HG03039 (cell line): Measurements from ENCODE around the gene ITGB7.

Experiments
- ATAC-seq: cut with Tn5 transposase; IDR thresholded peaks from one replicate; pipeline ENCODE4 v1.9.1; 2021; ENCODE audit warnings: mild to moderate bottlenecking, moderate library complexity; ENCODE audit not compliant: unreplicated experiment

The ITGB7 gene

DNA sequence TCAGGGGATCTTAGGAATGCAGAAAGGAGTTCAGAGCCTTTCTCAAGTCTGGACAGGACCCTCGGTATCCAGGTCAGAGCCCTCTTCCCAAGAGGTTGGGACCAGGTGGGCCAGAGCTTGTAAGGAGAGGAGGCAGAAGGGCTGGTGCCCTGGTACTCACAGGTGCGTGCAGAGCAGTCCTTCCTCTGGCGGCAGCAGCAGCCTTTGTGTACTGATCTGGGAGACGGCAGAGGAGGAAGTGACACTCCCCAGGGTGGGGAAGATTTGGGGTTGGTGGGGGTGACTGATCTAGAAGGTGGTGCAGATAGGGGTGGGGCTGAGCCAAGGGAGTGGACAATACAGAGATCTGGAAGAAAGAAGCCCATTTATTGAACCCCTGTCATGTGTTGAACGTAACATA lies at the start of gene ITGB7:
TSS of gene ITGB7 (minus strand) at position 210 of the 400 bp plus-strand sequence. CDS start 6,808 bp downstream, outside the sequence.
- peak; percentile 44 for ATAC-seq

DNA sequence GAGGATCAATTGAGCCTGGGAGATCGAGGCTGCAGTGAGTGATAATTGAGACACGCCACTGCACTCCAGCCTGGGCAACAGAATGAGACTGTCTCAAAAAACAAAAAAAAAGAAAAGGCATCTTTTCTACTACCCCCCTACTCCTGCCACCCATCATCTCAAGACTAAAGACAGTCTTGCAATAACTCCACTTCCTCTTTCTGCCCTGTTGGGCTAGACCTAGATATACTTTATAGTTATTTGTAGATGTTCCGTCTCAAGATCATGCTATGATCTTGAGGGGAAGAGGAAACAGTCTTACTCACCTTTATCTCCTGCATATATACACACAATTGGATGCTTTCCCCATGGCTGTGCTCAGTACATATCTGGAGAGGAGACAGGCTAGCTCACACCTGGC lies 48.9 kb upstream of the ITGB7 start:
- no peak for ATAC-seq

GRCh38 chr12:53254816-53255545 lies 47.9 kb upstream of the ITGB7 start:
- ATAC-seq: no peak

GRCh38 chr12:53253298-53253697 lies 46.2 kb upstream of the ITGB7 start:
- ATAC-seq: no peak

DNA sequence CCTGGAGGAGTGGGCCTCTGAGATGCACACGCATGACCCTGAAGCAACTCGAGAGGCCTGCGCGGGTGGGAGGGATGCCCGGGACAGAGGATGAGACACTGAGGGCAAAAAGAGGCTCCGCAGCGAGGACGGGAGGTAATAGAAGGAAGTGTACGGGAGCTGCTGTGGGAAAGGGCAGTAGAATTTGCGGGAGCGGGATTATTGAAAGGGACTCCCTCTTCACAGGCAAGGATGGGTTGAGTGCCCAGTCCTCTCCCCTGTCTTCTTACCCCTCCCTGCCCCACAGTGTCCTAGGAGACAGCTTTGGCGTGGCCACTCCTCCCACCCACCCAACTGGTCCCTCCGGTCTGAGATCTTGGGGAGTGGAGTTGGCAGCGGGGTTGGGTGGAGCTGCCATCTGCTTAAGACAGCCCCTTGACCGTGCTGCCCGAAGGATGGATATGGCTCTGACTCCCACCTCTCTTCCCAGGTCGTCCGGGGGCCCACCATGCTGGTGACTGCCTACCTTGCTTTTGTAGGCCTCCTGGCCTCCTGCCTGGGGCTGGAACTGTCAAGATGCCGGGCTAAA lies 45.4 kb upstream of the ITGB7 start:
- no peak for ATAC-seq

GRCh38 chr12:53251477-53252348 lies 44.7 kb upstream of the ITGB7 start:
- ATAC-seq: peak; percentile 66

DNA sequence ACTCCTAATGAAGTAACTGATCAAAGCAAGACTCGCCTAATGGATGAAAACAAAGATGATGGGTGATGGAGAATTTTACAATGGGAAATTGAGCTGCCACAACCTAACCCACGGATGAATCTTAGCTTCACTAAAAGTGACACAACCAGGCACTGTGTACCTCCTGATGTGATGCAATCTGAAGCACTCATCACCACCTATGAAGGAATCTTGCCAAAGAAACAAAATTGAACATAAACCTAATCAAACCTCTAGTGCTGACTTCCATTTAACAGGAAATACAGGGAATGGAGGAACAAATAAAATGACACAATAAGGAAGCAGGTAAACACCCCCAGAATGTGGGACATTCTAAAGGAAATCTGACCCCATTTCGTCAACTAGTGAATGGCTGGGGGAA lies 38.2 kb upstream of the ITGB7 start:
- ATAC-seq: no peak

DNA sequence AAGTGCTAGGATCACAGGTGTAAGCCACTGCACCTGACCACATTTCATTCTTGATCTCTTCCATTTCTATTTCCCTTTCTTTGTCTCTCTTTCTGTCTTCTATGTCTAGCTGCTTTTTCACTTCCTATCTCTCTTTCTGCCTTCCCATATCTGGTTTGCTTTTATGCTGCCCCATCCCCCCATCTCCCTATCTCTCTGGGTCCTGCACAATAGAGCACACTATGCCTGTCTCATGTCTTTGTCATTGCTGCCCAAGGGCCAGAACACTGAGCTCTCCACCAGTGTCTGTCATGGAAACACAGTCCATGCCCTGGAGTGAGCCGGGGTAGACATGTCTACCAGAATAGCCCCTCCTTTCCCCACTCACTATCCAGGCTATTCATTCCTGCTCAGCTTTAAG lies 37.3 kb upstream of the ITGB7 start:
- ATAC-seq: no peak

DNA sequence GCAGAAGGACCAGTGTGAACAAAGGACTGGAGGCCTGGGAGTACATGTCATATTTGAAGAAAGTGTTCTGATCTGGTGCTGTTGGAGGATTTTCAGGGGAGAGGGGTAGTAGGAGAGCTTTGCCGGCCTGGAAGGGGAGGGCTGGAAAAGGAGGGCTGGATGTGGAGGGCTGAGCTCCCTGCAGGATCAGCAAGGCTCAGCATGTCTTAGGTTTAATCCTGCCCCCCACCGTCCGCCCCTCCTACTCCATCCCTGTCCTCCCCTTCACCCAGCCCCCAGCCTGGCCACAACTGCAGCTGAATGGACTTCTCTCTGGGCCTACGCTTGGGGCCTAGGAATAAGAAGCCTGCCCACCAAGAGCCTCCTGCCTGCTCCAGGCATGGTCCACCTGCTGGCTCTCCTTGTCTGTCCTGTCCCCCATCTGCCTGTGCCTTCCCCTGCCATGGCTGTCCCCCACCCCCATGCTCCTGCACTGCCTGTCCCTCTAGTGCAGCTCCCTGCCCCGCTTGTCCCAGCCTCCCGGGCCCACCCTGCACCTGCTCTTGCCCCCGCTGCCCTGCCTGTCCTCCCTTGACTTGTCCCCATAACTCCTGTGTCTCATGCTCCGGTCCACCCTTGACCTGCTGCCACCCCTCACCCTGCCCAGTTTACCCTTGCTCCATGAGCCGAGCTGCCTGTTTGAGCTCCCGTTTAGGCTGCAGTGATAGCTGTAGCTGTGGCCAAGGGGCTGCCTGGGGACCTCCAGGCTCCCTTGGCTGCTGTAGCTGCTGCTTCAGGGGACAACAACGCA lies 34.8 kb upstream of the ITGB7 start:
- no peak for ATAC-seq

- no peak for ATAC-seq
Observed at GRCh38 chr12:53239643-53240258, 32.7 kb upstream of the ITGB7 start.

GRCh38 chr12:53236443-53237111 lies 29.5 kb upstream of the ITGB7 start:
- ATAC-seq: no peak

DNA sequence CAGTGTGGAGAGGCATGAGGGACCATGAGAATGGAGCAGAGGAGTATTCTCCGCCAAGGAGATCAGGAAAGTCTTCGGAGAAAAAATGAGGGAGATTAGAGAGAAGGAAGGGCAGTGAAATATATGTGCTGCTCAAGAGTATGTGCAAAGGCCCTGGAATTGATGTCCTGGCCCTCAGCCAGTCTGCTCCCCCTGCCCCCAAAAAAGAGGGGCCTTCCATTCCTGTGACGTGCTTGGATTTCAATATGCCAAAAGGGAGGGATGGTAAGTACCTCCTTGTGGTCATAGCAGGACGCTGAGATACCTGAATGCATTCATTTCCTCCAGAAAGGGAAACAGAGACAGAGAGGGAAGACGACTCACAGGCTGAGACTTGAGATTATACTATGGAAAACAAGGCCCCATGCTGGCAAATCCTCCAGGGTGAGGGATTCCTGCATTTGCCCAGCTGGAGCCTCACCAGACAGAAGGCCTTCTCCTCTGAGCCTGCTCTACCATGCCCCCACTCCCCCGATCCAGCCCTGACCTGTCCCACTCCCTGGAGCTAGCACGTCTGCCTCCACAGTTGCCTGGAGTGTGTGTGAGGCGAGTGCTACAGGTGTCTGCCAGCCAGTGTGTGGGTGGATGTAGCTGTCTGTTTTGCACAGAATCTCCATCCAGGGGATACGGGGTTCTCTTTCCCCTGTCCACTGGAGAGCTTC lies 28.8 kb upstream of the ITGB7 start:
- ATAC-seq: no peak

GRCh38 chr12:53235164-53235563 lies 28.1 kb upstream of the ITGB7 start:
- no peak for ATAC-seq

- no peak for ATAC-seq
Observed at GRCh38 chr12:53234271-53234914, 27.3 kb upstream of the ITGB7 start.

GRCh38 chr12:53233671-53234121 lies 26.6 kb upstream of the ITGB7 start:
- ATAC-seq: no peak

DNA sequence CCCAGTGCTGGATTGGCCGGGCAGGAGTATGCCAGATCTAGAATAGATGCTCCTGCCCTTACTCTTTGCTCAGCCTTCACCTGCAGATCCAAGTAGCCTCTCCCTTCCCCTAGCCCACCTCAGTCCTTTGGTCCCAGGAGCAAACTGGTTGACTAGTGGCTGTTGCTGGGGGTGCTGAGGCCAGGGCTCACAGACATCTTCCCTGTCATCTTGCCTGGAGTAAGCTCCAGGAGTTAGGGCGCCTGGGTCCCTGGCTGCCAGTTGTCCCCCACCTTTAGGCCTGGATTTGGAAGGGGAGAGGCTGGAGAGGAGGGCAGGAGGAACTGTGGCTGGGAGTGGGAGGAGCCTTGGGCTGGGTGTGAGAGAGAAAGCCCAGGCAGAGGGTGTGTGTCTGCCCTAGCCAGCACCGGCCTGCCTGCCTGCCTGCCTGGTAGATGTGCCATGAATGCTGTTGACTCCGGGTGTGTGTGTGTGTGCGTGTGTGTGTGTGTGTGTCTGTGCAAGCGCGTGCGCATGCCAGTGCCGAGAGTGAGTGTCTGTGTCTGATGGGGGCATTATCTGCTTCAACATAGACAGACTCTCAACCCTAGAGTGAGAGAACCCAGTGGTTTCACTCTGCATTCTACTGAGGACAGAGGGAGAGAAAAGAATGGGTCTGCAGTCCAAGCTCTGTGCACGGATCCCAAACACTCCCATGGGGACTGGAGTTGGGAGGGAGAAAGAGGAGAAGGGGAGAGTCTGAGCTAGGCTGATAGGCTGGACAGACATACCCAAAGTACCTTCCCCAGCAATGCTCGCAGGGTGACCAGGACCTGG lies 25.8 kb upstream of the ITGB7 start:
- no peak for ATAC-seq

GRCh38 chr12:53231921-53232645 lies 25.0 kb upstream of the ITGB7 start, which contains the start of gene RARG:
RARG (minus strand) TSS chr12:53232209; CDS start chr12:53227545, 4,664 bp downstream.
- ATAC-seq: no peak

GRCh38 chr12:53231671-53231920 lies 24.5 kb upstream of the ITGB7 start:
- no peak for ATAC-seq
